ENCODE data around the gene C17orf113. TPM values are rescaled to one million over a fixed set of nuclear protein-coding genes. Genes with fewer than 3 reads are reported as not detected.

C17orf113 gene
- total RNA-seq, 2 donors from 2014 or later = 1.7 to 2.9 TPM

DNA sequence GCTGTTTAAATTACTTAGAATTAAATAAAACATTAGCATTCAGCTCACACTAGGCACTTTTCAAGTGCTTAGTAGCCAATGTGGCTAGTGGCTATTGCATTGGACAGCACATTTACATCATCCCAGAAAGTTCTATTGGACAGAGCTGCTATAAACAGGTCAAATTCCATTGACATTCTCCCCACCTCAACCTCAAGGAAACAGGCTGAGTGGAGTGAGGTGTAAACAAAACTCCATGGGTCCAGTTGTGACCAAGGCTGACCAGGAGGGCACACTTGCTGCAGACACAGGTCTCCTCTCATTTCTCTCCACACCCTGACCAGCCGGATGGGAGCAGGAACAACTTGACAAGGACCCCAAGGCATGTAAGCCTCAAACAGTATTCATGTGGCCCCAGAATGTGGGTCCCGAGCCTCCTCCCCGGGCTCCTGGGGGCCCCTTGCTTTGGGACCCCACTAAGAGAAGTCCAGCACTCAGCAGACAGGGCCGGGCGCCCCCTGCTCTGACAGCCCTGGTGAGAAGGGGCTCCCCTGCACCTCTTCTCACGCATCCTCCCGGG is 488 bp downstream of the C17orf113 start:
- 6 to 8% methylated on average over 5 to 7 of the region's 7 CpGs for WGBS, 2 experiments (ENCODE audit: insufficient coverage in 1 of 2, insufficient read length in 1 of 2)
- H3K9me3 Mint-ChIP-seq = no peaks in the 10 kb centered on the region
- Histone ChIP-seq H3K4me3 (ENCODE audit: low read length) (peak overlapping the region; percentile 79), H3K36me3 (ENCODE audit: control insufficient read depth, insufficient read depth, low read length) (no peaks in the 10 kb centered on the region), H3K27me3 (ENCODE audit: control insufficient read depth, insufficient read depth, low read length, poor library complexity, severe bottlenecking) (no peaks in the 10 kb centered on the region), H3K4me1 (ENCODE audit: control insufficient read depth, insufficient read depth, low read length) (peaks cover 4% of the 10 kb centered on the region), H3K27ac (ENCODE audit: low read depth, low read length) (no peak overlapping the region), H3K9me3 (ENCODE audit: control insufficient read depth, low read length) (no peaks in the 10 kb centered on the region), H3K9ac (ENCODE audit: extremely low read depth, low read length, poor library complexity, severe bottlenecking) (no peak overlapping the region)
- no peak for DNase-seq
- TF ChIP-seq, protein P1, sequence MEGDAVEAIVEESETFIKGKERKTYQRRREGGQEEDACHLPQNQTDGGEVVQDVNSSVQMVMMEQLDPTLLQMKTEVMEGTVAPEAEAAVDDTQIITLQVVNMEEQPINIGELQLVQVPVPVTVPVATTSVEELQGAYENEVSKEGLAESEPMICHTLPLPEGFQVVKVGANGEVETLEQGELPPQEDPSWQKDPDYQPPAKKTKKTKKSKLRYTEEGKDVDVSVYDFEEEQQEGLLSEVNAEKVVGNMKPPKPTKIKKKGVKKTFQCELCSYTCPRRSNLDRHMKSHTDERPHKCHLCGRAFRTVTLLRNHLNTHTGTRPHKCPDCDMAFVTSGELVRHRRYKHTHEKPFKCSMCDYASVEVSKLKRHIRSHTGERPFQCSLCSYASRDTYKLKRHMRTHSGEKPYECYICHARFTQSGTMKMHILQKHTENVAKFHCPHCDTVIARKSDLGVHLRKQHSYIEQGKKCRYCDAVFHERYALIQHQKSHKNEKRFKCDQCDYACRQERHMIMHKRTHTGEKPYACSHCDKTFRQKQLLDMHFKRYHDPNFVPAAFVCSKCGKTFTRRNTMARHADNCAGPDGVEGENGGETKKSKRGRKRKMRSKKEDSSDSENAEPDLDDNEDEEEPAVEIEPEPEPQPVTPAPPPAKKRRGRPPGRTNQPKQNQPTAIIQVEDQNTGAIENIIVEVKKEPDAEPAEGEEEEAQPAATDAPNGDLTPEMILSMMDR (conservative IDR thresholded peaks at IDR 0.05) = no peak
- H3K4me1 Mint-ChIP-seq = peaks cover 26% of the 10 kb centered on the region
- H3K4me3 Mint-ChIP-seq = peak overlapping the region; percentile 74
- no peak overlapping the region for H3K27ac Mint-ChIP-seq
- H3K36me3 Mint-ChIP-seq (ENCODE audit: low read depth) = no peaks in the 10 kb centered on the region
- peaks cover 28% of the 10 kb centered on the region for H3K27me3 Mint-ChIP-seq (ENCODE audit: insufficient read depth)

DNA sequence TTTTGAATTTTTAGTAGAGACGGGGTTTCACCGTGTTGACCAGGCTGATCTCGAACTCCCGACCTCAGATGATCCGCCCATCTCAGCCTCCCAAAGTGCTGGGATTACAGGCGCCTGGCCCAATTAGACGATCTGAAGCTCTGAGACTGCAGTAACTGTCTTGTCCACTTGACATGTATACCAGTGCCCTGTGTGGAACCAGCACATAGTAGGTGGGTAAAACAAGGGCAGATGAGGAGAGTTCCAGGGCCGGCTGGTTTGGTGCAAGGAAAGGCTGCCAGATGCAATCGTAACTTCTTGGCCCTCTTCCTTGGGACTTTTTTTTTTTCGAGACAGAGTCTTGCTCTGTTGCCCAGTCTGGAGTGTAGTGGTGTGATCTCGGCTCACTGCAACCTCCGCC is 3.1 kb downstream of the C17orf113 start:
- WGBS, 2 experiments (ENCODE audit: insufficient coverage in 1 of 2, insufficient read length in 1 of 2) = 85% methylated on average over 9 to 10 of the region's 12 CpGs

DNA sequence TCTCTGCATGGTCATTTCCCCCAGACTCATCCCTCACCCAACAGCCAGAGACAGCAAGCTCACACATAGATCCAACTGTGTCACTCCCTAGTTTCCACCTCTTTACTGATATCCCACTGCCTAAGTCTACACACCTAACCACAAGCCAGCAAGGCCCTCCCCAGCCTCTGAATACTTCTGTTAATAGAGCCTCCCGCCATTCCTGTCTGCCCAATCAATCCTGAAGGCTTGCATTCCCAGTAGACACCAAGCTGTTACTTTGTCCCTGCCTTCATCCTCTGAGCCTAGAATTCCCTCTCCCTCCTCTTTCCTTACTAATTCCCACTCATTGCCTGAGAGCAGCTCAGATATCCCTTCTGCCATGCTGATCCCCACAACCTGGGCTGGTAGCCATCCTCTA is 4.7 kb downstream of the C17orf113 start:
- Histone ChIP-seq H3K27ac (ENCODE audit: low read depth, low read length) (no peak overlapping the region), H3K27me3 (ENCODE audit: control insufficient read depth, insufficient read depth, low read length, poor library complexity, severe bottlenecking) (no peaks in the 10 kb centered on the region), H3K9ac (ENCODE audit: extremely low read depth, low read length, poor library complexity, severe bottlenecking) (no peak overlapping the region), H3K36me3 (ENCODE audit: control insufficient read depth, insufficient read depth, low read length) (no peaks in the 10 kb centered on the region), H3K9me3 (ENCODE audit: control insufficient read depth, low read length) (no peaks in the 10 kb centered on the region), H3K4me3 (ENCODE audit: low read length) (no peak overlapping the region), H3K4me1 (ENCODE audit: control insufficient read depth, insufficient read depth, low read length) (no peaks in the 10 kb centered on the region)
- Mint-ChIP-seq H3K4me3 (no peak overlapping the region), H3K27ac (no peak overlapping the region), H3K9me3 (no peaks in the 10 kb centered on the region), H3K36me3 (ENCODE audit: low read depth) (no peaks in the 10 kb centered on the region), H3K4me1 (peaks cover 3% of the 10 kb centered on the region), H3K27me3 (ENCODE audit: insufficient read depth) (peaks cover 2% of the 10 kb centered on the region)
- TF ChIP-seq, protein P1 (conservative IDR thresholded peaks at IDR 0.05) = no peak
- WGBS, 2 experiments (ENCODE audit: insufficient coverage in 1 of 2, insufficient read length in 1 of 2) = 73 to 90% methylated on average over 1 of the region's 1 CpG
- DNase-seq = no peak

More for the DNA sequence above, 3.1 kb downstream of the C17orf113 start:
- H3K9me3 ChIP-seq (ENCODE audit: control insufficient read depth, low read length) = no peaks in the 10 kb centered on the region
- Mint-ChIP-seq H3K36me3 (ENCODE audit: low read depth) (no peaks in the 10 kb centered on the region), H3K4me1 (peaks cover 13% of the 10 kb centered on the region), H3K9me3 (no peaks in the 10 kb centered on the region), H3K4me3 (no peak overlapping the region), H3K27me3 (ENCODE audit: insufficient read depth) (peaks cover 14% of the 10 kb centered on the region), H3K27ac (no peak overlapping the region)
- no peaks in the 10 kb centered on the region for H3K27me3 ChIP-seq (ENCODE audit: control insufficient read depth, insufficient read depth, low read length, poor library complexity, severe bottlenecking)
- H3K4me1 ChIP-seq (ENCODE audit: control insufficient read depth, insufficient read depth, low read length) = peaks cover 4% of the 10 kb centered on the region
- H3K9ac ChIP-seq (ENCODE audit: extremely low read depth, low read length, poor library complexity, severe bottlenecking) = no peak overlapping the region
- H3K27ac ChIP-seq (ENCODE audit: low read depth, low read length) = no peak overlapping the region
- H3K36me3 ChIP-seq (ENCODE audit: control insufficient read depth, insufficient read depth, low read length) = no peaks in the 10 kb centered on the region
- TF ChIP-seq, protein P1 (conservative IDR thresholded peaks at IDR 0.05) = no peak
- no peak overlapping the region for H3K4me3 ChIP-seq (ENCODE audit: low read length)
- no peak for DNase-seq

Data from endodermal cell (in vitro differentiated cells).